ENCODE measurements around the gene SLC35E1.

Gene SLC35E1

GRCh38 chr19:16609511-16610200 lies 37.4 kb upstream of the SLC35E1 start:
- no peak for DNase-seq
- no peak for TF ChIP-seq CTCF (IDR thresholded peaks at IDR 0.05; ENCODE audit: low read depth, low read length, missing control alignments)
- Histone ChIP-seq H3K27ac (no peak overlapping the region), H3K4me3 (ENCODE audit: low read depth, low read length) (no peak overlapping the region), H3K36me3 (replicated peaks) (no peaks in the 10 kb centered on the region), H3K27me3 (replicated peaks) (no peaks in the 10 kb centered on the region)
- in situ Hi-C loops (cut with HindIII; ENCODE audit: low pct_ligation_motif_present, low sequenced_read_pairs), result no loop called here

- no peak overlapping the region for H3K4me3 ChIP-seq (ENCODE audit: low read depth, low read length)
- no peak for TF ChIP-seq CTCF (IDR thresholded peaks at IDR 0.05; ENCODE audit: low read depth, low read length, missing control alignments)
- H3K27me3 ChIP-seq (replicated peaks), result no peaks in the 10 kb centered on the region
- peak; percentile 75 for DNase-seq
- H3K36me3 ChIP-seq (replicated peaks), result no peaks in the 10 kb centered on the region
- H3K27ac ChIP-seq, result peak overlapping the region; percentile 16
- in situ Hi-C loops (cut with HindIII; ENCODE audit: low pct_ligation_motif_present, low sequenced_read_pairs), result no loop called here
Observed at GRCh38 chr19:16608290-16608739, 36.1 kb upstream of the SLC35E1 start.

- no peak overlapping the region for H3K27ac ChIP-seq
- H3K36me3 ChIP-seq (replicated peaks), result no peaks in the 10 kb centered on the region
- no peak for DNase-seq
- TF ChIP-seq CTCF (IDR thresholded peaks at IDR 0.05; ENCODE audit: low read depth, low read length, missing control alignments), result no peak
- no peaks in the 10 kb centered on the region for H3K27me3 ChIP-seq (replicated peaks)
- in situ Hi-C loops (cut with HindIII; ENCODE audit: low pct_ligation_motif_present, low sequenced_read_pairs), result no loop called here
- H3K4me3 ChIP-seq (ENCODE audit: low read depth, low read length), result no peak overlapping the region
Observed at GRCh38 chr19:16607819-16608218, 35.6 kb upstream of the SLC35E1 start.

GRCh38 chr19:16605553-16605994 lies 33.4 kb upstream of the SLC35E1 start:
- H3K27me3 ChIP-seq (replicated peaks), result no peaks in the 10 kb centered on the region
- no peak overlapping the region for H3K4me3 ChIP-seq (ENCODE audit: low read depth, low read length)
- TF ChIP-seq CTCF (IDR thresholded peaks at IDR 0.05; ENCODE audit: low read depth, low read length, missing control alignments), result no peak
- H3K36me3 ChIP-seq (replicated peaks), result no peaks in the 10 kb centered on the region
- no peak for DNase-seq
- in situ Hi-C loops (cut with HindIII; ENCODE audit: low pct_ligation_motif_present, low sequenced_read_pairs), result no loop called here
- H3K27ac ChIP-seq, result no peak overlapping the region

GRCh38 chr19:16605115-16605514 lies 32.9 kb upstream of the SLC35E1 start:
- in situ Hi-C loops (cut with HindIII; ENCODE audit: low pct_ligation_motif_present, low sequenced_read_pairs), result no loop called here
- H3K4me3 ChIP-seq (ENCODE audit: low read depth, low read length), result no peak overlapping the region
- H3K27me3 ChIP-seq (replicated peaks), result no peaks in the 10 kb centered on the region
- TF ChIP-seq CTCF (IDR thresholded peaks at IDR 0.05; ENCODE audit: low read depth, low read length, missing control alignments), result no peak
- no peaks in the 10 kb centered on the region for H3K36me3 ChIP-seq (replicated peaks)
- no peak for DNase-seq
- H3K27ac ChIP-seq, result no peak overlapping the region

- no peak for TF ChIP-seq CTCF (IDR thresholded peaks at IDR 0.05; ENCODE audit: low read depth, low read length, missing control alignments)
- H3K4me3 ChIP-seq (ENCODE audit: low read depth, low read length), result no peak overlapping the region
- no peak overlapping the region for H3K27ac ChIP-seq
- no peaks in the 10 kb centered on the region for H3K27me3 ChIP-seq (replicated peaks)
- DNase-seq, result no peak
- in situ Hi-C loops (cut with HindIII; ENCODE audit: low pct_ligation_motif_present, low sequenced_read_pairs), result no loop called here
- no peaks in the 10 kb centered on the region for H3K36me3 ChIP-seq (replicated peaks)
Observed at GRCh38 chr19:16604615-16605014, 32.4 kb upstream of the SLC35E1 start.
